DND-41 (cell line): ENCODE measurements around the gene TMSB10.
"Not testable (repeated sequence)": the region's sequence is repeated elsewhere in the genome, so short reads cannot be mapped to it uniquely, and the experiment has no call there.

Experiments
- ATAC-seq: fragments of 200-7000 bp; cut with Tn5 transposase; 3 replicates; pipeline ENCODE4 v1.9.1; 2021; ENCODE audit warnings: low read depth; ENCODE audit not compliant: insufficient read depth
- DNase-seq: peaks from one replicate; pipeline ENCODE4 v3.0.0-alpha.2; 2020
- H2AFZ ChIP-seq: 2 replicates; pipeline ENCODE4 v1.6.0; 2012; ENCODE audit warnings: low read depth, low read length
- H3K27ac ChIP-seq: 2 replicates; pipeline ENCODE4 v1.5.1; 2012; ENCODE audit warnings: low read length, inconsistent platforms
- H3K27me3 ChIP-seq: fragments of 200-600 bp; sonication (generic); 2 replicates; pipeline ENCODE4 v1.6.0; 2012; ENCODE audit warnings: low read length, mild to moderate bottlenecking, inconsistent platforms; ENCODE audit not compliant: insufficient read depth, poor library complexity
- H3K36me3 ChIP-seq: 2 replicates; pipeline ENCODE4 v1.5.1; 2012; ENCODE audit warnings: low read length, inconsistent platforms; ENCODE audit not compliant: insufficient read depth
- H3K4me1 ChIP-seq: 2 replicates; pipeline ENCODE4 v1.5.1; 2012; ENCODE audit warnings: mild to moderate bottlenecking, low read length; ENCODE audit not compliant: insufficient read depth
- H3K4me2 ChIP-seq: 2 replicates; pipeline ENCODE4 v1.6.0; 2012; ENCODE audit warnings: mild to moderate bottlenecking, moderate library complexity, low read length, inconsistent platforms; ENCODE audit not compliant: insufficient read depth
- H3K4me3 ChIP-seq, 2 experiments: fragments of 200-600 bp in 1 of 2; shearing (Covaris generic) in 1 of 2; 2 replicates each; pipeline ENCODE4 v1.5.1; 2012 to 2016; ENCODE audit warnings: inconsistent platforms in 2 of 2, low read length in 2 of 2, mild to moderate bottlenecking in 2 of 2, low read depth in 1 of 2, moderate library complexity in 1 of 2
- H3K79me2 ChIP-seq: 2 replicates; pipeline ENCODE4 v1.6.0; 2012; ENCODE audit warnings: low read length, inconsistent platforms; ENCODE audit not compliant: insufficient read depth
- H3K9ac ChIP-seq: 2 replicates; pipeline ENCODE4 v1.6.0; 2012; ENCODE audit warnings: low read depth, mild to moderate bottlenecking, inconsistent platforms, low read length, moderate library complexity
- H3K9me3 ChIP-seq: 2 replicates; pipeline ENCODE4 v1.5.1; 2012; ENCODE audit warnings: low read length, moderate library complexity, mild to moderate bottlenecking, inconsistent platforms; ENCODE audit not compliant: insufficient read depth, severe bottlenecking
- H4K20me1 ChIP-seq: 2 replicates; pipeline ENCODE4 v1.6.0; 2012; ENCODE audit warnings: low read length; ENCODE audit not compliant: insufficient read depth
- EZH2 ChIP-seq: IDR thresholded peaks from 3 replicates; pipeline ENCODE4 v1.6.1; 2012; ENCODE audit warnings: borderline replicate concordance, low read depth, mild to moderate bottlenecking, moderate library complexity, low read length, inconsistent platforms; ENCODE audit not compliant: severe bottlenecking
- TF ChIP-seq, protein P1 (sequence below): IDR thresholded peaks from 2 replicates; pipeline ENCODE4 v1.5.1; 2012; ENCODE audit warnings: borderline replicate concordance, low read length, moderate library complexity, mild to moderate bottlenecking; ENCODE audit not compliant: poor library complexity, severe bottlenecking; ENCODE audit errors: extremely low read depth

Gene TMSB10

DNA sequence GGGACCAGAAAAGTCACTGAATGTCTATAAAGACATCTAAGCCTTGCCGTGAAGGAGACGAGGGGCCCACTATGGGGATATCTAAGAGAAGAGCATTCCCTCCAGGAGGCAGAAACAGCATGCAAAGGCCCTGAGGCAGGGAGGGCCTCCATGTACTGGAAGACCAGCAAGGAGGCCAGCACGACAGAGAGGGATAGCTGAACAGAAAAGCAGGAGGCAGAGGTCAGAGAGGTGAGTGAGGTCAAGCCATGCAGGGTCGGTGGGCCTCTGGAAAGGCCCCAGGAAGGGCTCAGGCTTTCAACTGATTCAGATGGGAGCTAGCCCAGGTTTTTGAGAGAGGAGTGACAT, 30.3 kb upstream of the TMSB10 start:
- Histone ChIP-seq H2AFZ (no peak overlapping the region), H3K4me2 (no peak overlapping the region), H3K4me3 (no peak overlapping the region), H3K4me1 (no peaks in the 10 kb centered on the region), H4K20me1 (no peaks in the 10 kb centered on the region), H3K27me3 (peaks cover 25% of the 10 kb centered on the region), H3K9me3 (no peaks in the 10 kb centered on the region), H3K36me3 (no peaks in the 10 kb centered on the region), H3K27ac (no peak overlapping the region), H3K9ac (no peak overlapping the region), H3K79me2 (no peaks in the 10 kb centered on the region)
- no peak for DNase-seq
- no peak for ATAC-seq
- TF ChIP-seq, protein P1, sequence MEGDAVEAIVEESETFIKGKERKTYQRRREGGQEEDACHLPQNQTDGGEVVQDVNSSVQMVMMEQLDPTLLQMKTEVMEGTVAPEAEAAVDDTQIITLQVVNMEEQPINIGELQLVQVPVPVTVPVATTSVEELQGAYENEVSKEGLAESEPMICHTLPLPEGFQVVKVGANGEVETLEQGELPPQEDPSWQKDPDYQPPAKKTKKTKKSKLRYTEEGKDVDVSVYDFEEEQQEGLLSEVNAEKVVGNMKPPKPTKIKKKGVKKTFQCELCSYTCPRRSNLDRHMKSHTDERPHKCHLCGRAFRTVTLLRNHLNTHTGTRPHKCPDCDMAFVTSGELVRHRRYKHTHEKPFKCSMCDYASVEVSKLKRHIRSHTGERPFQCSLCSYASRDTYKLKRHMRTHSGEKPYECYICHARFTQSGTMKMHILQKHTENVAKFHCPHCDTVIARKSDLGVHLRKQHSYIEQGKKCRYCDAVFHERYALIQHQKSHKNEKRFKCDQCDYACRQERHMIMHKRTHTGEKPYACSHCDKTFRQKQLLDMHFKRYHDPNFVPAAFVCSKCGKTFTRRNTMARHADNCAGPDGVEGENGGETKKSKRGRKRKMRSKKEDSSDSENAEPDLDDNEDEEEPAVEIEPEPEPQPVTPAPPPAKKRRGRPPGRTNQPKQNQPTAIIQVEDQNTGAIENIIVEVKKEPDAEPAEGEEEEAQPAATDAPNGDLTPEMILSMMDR: no peak
- no peak for TF ChIP-seq EZH2

DNA sequence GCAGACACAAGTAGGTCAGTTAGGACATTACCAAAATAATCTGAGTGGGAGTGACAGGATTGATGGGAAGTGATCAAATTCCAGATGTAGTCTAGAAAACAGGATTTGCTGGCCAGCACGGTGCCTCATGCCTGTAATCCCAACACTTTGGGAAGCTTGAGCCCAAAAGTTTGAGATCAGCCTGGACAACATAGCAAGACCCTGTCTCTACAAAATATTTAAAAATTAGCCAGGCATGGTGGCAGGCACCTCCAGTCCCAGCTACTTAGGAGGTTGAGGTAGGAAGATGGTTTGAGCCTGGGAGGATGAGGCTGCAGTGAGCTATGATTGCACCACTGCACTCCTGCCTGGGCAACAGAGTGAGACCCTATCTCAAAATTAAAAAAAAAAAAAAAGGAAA, 29.8 kb upstream of the TMSB10 start:
- not testable (repeated sequence) for H3K36me3 ChIP-seq, H3K27ac ChIP-seq

DNA sequence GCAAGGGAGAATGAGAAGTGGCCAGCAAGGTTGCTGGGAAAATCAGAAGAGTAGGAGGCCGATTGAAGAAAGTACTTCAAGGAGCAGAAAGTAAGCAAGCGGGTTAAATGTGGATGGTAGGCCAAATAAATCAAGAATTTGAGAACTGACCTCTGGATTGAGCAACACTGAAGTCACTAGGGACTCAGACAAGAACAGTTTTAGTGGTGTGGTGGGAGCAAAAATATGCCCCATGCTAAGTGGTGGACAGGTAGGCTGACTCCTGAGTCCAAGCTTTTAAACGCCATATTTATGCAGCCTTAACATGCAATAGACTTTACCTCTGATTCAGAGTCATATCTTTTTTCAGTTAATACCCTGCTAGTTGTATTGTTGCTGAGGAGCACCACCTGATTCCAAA, 29.1 kb upstream of the TMSB10 start:
- H3K36me3 ChIP-seq: no peaks in the 10 kb centered on the region
- H3K4me1 ChIP-seq: peaks cover 3% of the 10 kb centered on the region
- no peaks in the 10 kb centered on the region for H3K79me2 ChIP-seq
- no peaks in the 10 kb centered on the region for H4K20me1 ChIP-seq
- no peak overlapping the region for H3K4me3 ChIP-seq
- H3K4me2 ChIP-seq: no peak overlapping the region
- TF ChIP-seq, protein P1: no peak
- H2AFZ ChIP-seq: no peak overlapping the region
- DNase-seq (no peak), ATAC-seq (no peak)
- peaks cover 34% of the 10 kb centered on the region for H3K27me3 ChIP-seq
- no peaks in the 10 kb centered on the region for H3K9me3 ChIP-seq
- no peak overlapping the region for H3K9ac ChIP-seq
- no peak overlapping the region for H3K27ac ChIP-seq

More for the DNA sequence above, 29.8 kb upstream of the TMSB10 start:
- not testable (repeated sequence) for H3K4me3 ChIP-seq, H3K9ac ChIP-seq, H4K20me1 ChIP-seq, H3K79me2 ChIP-seq, H3K9me3 ChIP-seq, H3K4me1 ChIP-seq, H2AFZ ChIP-seq, H3K4me2 ChIP-seq, DNase-seq, ATAC-seq
- H3K27me3 ChIP-seq: peaks cover 26% of the 10 kb centered on the region

DNA sequence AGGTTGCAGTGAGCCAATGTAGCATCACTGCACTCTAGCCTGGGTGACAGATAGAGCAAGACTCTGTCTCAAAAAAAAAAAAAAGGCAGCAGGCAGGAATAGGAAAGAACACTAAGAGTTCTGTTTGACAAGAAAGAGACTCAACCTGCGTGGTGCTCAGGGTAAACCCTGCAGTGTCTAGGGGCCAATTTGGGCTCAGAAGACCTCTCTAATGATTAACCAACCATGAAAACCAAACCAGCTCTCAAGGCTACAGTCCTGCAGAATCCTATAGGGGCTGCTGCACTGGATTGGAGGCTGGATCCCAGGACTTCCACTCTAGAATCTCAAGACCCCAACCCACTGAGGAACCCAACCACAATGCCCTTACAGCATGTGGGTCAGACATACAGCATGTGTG, 27.0 kb upstream of the TMSB10 start:
- ATAC-seq (no peak), DNase-seq (no peak)
- Histone ChIP-seq H3K4me1 (peaks cover 15% of the 10 kb centered on the region), H4K20me1 (no peaks in the 10 kb centered on the region), H3K27ac (no peak overlapping the region), H2AFZ (no peak overlapping the region), H3K4me3 (no peak overlapping the region), H3K27me3 (peaks cover 44% of the 10 kb centered on the region), H3K79me2 (no peaks in the 10 kb centered on the region), H3K9me3 (no peaks in the 10 kb centered on the region), H3K36me3 (no peaks in the 10 kb centered on the region), H3K4me2 (no peak overlapping the region), H3K9ac (no peak overlapping the region)
- TF ChIP-seq, protein P1: no peak
- no peak for TF ChIP-seq EZH2
